Bronchial epithelial cell (primary cell): ENCODE data around the gene USP51. TPM values are rescaled to one million over a fixed set of nuclear protein-coding genes. Genes with fewer than 3 reads are reported as not detected.
"Not testable (repeated sequence)": the region's sequence is repeated elsewhere in the genome, so short reads cannot be mapped to it uniquely, and the experiment has no call there.

ENCODE experiments used
- DNase-seq: peaks from one replicate; pipeline ENCODE4 v3.0.0-alpha.2; 2010; ENCODE audit warnings: low read depth
- FAIRE-seq: peaks from 2 replicates; lab custom pipeline; 2011; peaks lifted over from hg19 to GRCh38; lab: Jason Lieb, UNC
- H3K27me3 ChIP-seq: 2 replicates; pipeline ENCODE4 v1.5.1; 2011; ENCODE audit warnings: low read length; ENCODE audit not compliant: control insufficient read depth, insufficient read depth
- H3K36me3 ChIP-seq: 2 replicates; pipeline ENCODE4 v1.5.1; 2011; ENCODE audit warnings: low read length; ENCODE audit not compliant: control insufficient read depth, insufficient read depth
- H3K4me3 ChIP-seq: 2 replicates; pipeline ENCODE4 v1.5.1; 2011; ENCODE audit warnings: mild to moderate bottlenecking, low read depth, low read length, control low read depth
- CTCF ChIP-seq: IDR thresholded peaks from 2 replicates; pipeline ENCODE4 v1.5.1; 2011; ENCODE audit warnings: mild to moderate bottlenecking, moderate library complexity, low read length, control low read depth, inconsistent platforms; ENCODE audit not compliant: insufficient read depth, severe bottlenecking
- total RNA-seq: library from RNA; depleted of rRNA; stranded (reverse); fragments of >200 nt; gene quantifications from 2 replicates; pipeline ENCODE4 v1.2.1, GENCODE V29; 2014

Gene USP51
- total RNA-seq, 1 donor from 2014 or later, result 0.26 TPM

DNA sequence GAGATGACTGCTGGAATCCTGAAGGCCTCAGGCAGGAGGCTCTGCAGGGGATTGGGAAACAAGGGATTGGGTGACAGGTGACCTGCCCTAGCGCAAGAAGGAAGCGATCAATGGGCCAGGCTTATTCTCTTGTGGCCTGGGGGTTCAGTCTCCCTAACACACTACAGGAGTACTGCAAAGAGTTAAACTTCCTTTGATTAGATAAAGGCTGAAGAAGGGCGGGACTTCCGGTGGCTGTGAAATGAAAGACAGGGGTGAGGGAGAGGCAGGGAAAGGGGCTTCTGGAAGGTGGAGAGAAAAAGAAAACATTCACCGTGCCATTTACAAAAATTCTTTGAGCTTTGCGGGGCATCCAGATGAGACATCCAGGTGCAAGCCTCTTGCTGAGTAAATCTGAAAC is 33.9 kb downstream of the USP51 start:
- not testable (repeated sequence) for FAIRE-seq, H3K27me3 ChIP-seq, DNase-seq, H3K4me3 ChIP-seq, H3K36me3 ChIP-seq

DNA sequence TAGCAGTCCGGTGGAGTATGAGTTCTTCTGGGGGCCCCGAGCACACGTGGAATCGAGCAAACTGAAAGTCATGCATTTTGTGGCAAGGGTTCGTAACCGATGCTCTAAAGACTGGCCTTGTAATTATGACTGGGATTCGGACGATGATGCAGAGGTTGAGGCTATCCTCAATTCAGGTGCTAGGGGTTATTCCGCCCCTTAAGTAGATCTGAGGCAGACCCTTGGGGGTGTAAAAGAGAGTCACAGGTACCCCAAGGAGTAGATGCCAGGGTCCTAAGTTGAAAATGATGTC is 36.9 kb downstream of the USP51 start:
- Histone ChIP-seq H3K36me3 (no peaks in the 10 kb centered on the region), H3K27me3 (no peaks in the 10 kb centered on the region), H3K4me3 (peak overlapping the region; percentile 48)
- DNase-seq (no peak), FAIRE-seq (no peak)
- TF ChIP-seq CTCF, result no peak

DNA sequence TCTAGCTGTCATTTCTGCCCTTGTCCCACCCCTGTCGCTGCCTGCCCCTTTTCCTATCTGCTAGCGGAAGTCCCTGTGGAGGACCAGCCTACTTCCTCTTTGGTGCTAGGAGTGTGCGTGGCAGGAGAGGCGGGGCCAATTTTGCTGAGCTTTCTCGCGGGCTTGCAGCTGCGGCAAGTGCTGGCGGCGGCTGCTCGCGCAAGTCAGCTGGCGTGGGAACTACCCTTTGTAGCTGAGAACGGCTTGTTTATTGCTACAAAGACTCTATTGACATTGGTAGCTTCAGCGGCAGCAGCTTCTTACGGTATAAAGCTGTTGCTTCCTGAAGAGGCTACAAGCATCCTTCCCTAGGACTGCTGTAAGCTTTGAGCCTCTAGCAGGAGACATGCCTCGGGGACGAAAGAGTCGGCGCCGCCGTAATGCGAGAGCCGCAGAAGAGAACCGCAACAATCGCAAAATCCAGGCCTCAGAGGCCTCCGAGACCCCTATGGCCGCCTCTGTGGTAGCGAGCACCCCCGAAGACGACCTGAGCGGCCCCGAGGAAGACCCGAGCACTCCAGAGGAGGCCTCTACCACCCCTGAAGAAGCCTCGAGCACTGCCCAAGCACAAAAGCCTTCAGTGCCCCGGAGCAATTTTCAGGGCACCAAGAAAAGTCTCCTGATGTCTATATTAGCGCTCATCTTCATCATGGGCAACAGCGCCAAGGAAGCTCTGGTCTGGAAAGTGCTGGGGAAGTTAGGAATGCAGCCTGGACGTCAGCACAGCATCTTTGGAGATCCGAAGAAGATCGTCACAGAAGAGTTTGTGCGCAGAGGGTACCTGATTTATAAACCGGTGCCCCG is 37.4 kb downstream of the USP51 start, which contains the start of gene MAGEH1:
Gene MAGEH1 (plus strand): TSS at position 138 of the 843 bp plus-strand sequence. CDS start 248 bp downstream, at position 386.
- Histone ChIP-seq H3K36me3 (no peaks in the 10 kb centered on the region), H3K4me3 (peak within 1 kb of the TSS; percentile 48), H3K27me3 (no peaks in the 10 kb centered on the region)
- TF ChIP-seq CTCF, result no peak
- DNase-seq, result peak; percentile 50
- FAIRE-seq, result no peak

DNA sequence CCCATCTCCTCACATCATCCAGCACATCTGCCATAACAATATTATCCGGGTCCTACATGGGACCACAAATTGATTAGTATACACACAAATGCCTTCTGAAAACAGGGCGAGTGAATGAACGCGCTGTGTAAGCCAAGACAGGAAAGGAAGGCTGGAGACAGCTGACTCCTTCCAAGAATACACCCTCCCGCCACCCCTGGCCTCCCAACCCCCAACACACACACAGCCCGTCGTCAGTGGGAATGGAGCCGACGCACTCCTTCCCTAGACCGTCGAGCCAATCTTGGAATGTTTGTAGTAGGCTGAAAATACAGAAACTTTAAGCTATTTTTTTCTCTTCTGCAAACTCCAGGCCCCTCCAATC is 38.0 kb downstream of the USP51 start:
- H3K27me3 ChIP-seq, result no peaks in the 10 kb centered on the region
- no peaks in the 10 kb centered on the region for H3K36me3 ChIP-seq
- peak overlapping the region; percentile 48 for H3K4me3 ChIP-seq
- FAIRE-seq (no peak), DNase-seq (peak; percentile 5)
- no peak for TF ChIP-seq CTCF

DNA sequence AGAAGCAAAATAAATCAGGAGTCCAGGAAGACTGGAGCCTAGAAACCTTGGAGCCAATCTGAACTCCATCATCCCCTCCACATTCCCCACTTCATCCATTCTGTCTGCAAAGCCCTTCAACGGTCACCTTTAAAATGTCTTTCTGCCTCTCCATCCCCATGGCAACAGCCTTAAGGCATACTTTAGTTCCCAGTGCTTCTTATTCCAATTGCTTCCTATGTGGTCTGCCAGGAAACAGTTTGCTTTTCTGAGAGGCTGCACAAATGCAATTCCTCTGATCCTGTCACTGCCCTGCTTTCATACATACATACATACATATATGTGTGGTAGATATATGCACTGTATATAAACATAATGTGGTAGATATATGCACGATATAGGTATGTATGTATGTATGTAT is 38.5 kb downstream of the USP51 start:
- no peak for FAIRE-seq
- TF ChIP-seq CTCF, result no peak
- H3K4me3 ChIP-seq, result no peak overlapping the region

DNA sequence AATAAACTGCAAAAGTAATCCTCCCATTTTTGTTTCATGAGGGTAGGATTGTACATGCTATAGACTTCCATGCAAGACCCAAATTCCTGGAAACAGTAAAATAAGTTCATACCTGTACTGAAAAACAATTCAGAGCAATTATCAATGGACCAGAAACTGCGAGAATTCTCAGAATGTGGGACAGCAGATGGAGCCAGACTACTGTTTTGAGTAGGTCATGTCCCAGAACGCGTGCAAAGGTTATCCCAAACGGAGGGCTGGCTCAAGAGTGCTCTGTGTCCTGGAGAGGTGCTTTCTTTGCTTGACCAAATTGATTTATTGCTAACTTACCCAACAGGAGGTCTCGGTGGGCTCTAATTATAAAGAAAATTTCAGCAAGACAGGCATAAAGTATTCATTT is 39.4 kb downstream of the USP51 start:
- FAIRE-seq, result no peak
- no peak overlapping the region for H3K4me3 ChIP-seq
- no peak for TF ChIP-seq CTCF
- no peak for DNase-seq
- H3K36me3 ChIP-seq, result no peaks in the 10 kb centered on the region
- H3K27me3 ChIP-seq, result no peaks in the 10 kb centered on the region

More for the DNA sequence above, 38.5 kb downstream of the USP51 start:
- H3K27me3 ChIP-seq, result no peaks in the 10 kb centered on the region
- H3K36me3 ChIP-seq, result no peaks in the 10 kb centered on the region
- DNase-seq, result no peak

- not testable (repeated sequence) for DNase-seq, FAIRE-seq, H3K27me3 ChIP-seq, H3K36me3 ChIP-seq, H3K4me3 ChIP-seq
These were observed 46.2 kb downstream of the USP51 start for GRCh38 chrX:55443468-55443867.
